Kidney epithelial cell (primary cell): ENCODE results near the gene STARD3. TPM values are rescaled to one million over a fixed set of nuclear protein-coding genes. Genes with fewer than 3 reads are reported as not detected.

Experiments
- DNase-seq: peaks from one replicate; pipeline ENCODE4 v3.0.0-alpha.2; 2010; ENCODE audit warnings: low read depth
- H3K27me3 ChIP-seq: 2 replicates; pipeline ENCODE4 v1.6.0; 2011; ENCODE audit warnings: low read length; ENCODE audit not compliant: control insufficient read depth, insufficient read depth
- H3K36me3 ChIP-seq: 2 replicates; pipeline ENCODE4 v1.5.1; 2011; ENCODE audit warnings: low read length; ENCODE audit not compliant: control insufficient read depth, insufficient read depth
- H3K4me3 ChIP-seq: 2 replicates; pipeline ENCODE4 v1.5.1; 2011; ENCODE audit warnings: low read depth, mild to moderate bottlenecking, control low read depth, low read length
- total RNA-seq: library from RNA; depleted of rRNA; stranded (reverse); fragments of >200 nt; gene quantifications from 2 replicates; pipeline ENCODE4 v1.2.3, GENCODE V29; 2015
- TF ChIP-seq, protein P1 (sequence below): IDR thresholded peaks from 2 replicates; pipeline ENCODE4 v1.5.1; 2011; ENCODE audit warnings: mild to moderate bottlenecking, moderate library complexity, low read length, control low read depth, inconsistent platforms; ENCODE audit not compliant: insufficient read depth, poor library complexity, severe bottlenecking

Gene STARD3
- total RNA-seq, 1 donor from 2014 or later: 52.6 TPM

DNA sequence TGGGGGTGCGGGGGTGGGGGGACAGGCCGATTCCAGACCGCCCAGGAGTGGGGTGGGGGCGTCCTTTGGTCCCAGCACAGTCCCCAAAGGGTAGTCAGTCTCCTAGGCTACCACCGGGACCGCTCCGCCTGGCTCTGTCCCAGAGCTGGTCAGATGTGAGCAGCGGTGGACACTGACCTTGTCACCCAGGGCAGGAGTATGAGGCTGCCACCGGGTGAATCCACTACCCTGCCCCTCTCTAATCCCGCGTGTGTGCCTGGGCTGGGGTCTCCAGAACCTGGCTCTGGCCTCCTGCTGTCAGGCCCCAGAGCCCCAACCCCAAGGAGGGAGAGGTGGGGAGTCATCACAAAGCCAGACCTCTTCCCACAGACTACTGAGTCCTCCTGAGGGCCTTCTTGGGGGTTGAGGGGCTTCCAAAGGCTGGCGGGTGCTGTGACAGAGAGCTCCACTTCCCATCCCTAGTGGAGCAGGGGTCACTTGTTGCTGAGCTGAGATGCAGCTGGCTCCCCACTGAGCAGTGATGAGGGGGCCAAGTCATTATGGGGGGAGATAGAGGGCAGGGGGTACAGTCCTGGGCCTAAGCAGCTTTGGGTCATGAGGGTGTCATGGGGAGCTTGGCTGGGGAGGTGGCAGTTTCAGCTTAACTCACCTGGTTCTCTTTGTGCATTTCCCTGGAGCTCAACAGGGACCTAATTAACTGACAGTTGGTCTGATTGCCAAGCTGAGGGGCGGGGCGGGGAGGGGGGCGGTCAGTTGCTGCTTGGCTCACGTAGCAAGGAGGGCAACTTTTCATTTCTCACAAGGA lies 9.0 kb upstream of the STARD3 start:
- Histone ChIP-seq H3K4me3 (no peak overlapping the region), H3K36me3 (no peaks in the 10 kb centered on the region), H3K27me3 (peaks cover 67% of the 10 kb centered on the region)
- no peak for DNase-seq
- TF ChIP-seq, protein P1, sequence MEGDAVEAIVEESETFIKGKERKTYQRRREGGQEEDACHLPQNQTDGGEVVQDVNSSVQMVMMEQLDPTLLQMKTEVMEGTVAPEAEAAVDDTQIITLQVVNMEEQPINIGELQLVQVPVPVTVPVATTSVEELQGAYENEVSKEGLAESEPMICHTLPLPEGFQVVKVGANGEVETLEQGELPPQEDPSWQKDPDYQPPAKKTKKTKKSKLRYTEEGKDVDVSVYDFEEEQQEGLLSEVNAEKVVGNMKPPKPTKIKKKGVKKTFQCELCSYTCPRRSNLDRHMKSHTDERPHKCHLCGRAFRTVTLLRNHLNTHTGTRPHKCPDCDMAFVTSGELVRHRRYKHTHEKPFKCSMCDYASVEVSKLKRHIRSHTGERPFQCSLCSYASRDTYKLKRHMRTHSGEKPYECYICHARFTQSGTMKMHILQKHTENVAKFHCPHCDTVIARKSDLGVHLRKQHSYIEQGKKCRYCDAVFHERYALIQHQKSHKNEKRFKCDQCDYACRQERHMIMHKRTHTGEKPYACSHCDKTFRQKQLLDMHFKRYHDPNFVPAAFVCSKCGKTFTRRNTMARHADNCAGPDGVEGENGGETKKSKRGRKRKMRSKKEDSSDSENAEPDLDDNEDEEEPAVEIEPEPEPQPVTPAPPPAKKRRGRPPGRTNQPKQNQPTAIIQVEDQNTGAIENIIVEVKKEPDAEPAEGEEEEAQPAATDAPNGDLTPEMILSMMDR: no peak

DNA sequence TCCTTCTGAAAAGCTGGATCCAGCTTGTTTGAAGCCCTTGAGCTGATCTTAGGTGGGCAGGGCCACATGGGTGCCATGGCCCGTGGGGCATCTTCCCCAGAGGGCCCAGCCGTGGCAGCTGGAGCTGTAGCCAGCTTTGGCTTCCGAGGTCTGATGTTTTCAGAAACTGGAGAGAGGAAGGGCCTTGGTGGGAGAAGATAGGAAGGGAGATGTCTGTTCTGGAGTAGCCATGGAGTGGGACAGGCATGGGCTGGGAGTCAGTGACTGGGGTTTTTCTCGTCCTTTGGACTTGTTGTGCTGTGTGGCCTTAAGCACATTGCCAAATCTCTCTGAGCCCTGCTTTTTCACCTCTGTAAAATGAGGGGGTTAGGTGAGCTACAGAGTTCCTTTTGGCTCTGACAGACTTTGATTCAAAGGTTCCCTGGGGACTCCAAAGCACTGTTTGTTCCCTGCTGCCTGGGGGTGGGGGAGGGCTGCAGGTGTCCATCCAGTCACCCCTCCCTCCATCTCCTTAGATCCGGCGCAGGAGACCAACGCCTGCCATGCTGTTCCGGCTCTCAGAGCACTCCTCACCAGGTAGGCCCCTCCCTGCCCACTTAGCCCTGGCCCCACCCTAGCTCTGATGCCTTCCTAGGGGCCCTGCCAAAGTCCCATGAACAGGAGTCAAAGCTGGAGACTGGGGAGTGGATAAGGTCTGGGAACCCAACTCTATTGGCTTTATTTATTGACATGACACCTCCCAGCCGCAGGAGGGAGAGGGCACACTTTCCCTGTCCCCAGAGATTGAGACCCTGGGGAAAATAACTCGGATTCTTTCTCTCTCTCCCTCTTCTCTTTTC lies 8.1 kb upstream of the STARD3 start:
- Histone ChIP-seq H3K36me3 (no peaks in the 10 kb centered on the region), H3K4me3 (no peak overlapping the region), H3K27me3 (peaks cover 65% of the 10 kb centered on the region)
- no peak for DNase-seq
- TF ChIP-seq, protein P1: no peak

DNA sequence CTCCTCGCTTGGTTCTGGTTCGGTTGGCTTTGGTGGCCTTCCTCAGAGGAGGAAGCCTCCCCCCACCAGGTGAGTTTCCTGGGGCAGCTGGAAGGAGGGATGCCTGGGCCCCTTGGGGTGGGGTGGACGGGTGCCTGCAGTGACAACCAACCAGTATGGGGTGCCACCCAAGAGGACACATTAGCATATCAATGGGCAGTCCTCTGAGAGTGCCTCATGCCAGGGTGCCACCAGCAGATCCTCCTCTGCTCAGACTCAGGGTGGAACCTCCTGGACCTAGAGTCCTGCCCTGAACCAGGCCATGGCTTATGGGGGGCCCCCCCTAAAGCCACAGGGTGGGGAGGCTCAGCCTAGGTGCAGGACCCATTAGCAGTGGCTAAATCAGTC lies 7.5 kb upstream of the STARD3 start:
- no peak for DNase-seq
- TF ChIP-seq, protein P1: no peak
- no peaks in the 10 kb centered on the region for H3K36me3 ChIP-seq
- no peak overlapping the region for H3K4me3 ChIP-seq
- peaks cover 62% of the 10 kb centered on the region for H3K27me3 ChIP-seq

DNA sequence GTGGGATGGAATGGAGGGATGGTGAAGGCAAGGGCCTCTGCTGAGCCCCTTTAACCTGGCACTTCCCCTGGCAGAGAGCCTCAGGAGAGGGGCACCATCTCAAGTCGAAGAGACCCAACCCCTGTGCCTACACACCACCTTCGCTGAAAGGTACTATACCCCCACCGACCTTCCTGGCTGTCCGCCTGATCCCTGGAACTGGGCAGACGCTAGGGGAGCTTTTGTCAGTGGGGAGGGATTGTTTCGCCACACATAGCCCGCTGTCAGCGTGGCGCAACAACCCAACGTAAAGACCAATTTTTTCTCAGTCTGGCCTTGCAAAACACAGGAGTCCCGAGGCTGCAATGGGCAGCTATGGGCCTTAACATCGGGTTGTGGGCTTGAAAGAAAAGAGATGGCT lies 7.0 kb upstream of the STARD3 start:
- DNase-seq: no peak
- TF ChIP-seq, protein P1: no peak
- Histone ChIP-seq H3K4me3 (no peak overlapping the region), H3K27me3 (peaks cover 58% of the 10 kb centered on the region), H3K36me3 (no peaks in the 10 kb centered on the region)

DNA sequence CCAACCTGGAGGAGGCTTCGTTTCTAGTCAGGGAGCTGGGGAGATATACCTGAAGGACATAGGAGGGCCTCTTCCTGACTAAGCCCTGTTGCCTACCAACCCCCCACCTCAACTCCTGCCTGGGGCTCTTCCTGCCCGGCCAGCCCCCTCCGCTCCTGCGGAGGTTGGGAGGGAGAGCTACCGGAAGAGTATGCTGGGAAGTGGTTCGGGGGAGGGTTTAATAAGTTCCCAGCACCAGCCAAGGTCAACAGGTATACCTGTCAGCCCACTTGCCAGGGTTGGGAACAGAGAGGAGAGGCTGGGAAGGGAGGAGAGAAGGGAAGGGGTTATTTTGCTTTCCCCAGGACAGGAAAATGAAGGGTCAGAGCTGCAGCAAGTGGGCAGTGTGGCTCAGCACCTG lies 5.5 kb upstream of the STARD3 start:
- Histone ChIP-seq H3K4me3 (no peak overlapping the region), H3K36me3 (no peaks in the 10 kb centered on the region), H3K27me3 (peaks cover 43% of the 10 kb centered on the region)
- no peak for DNase-seq
- TF ChIP-seq, protein P1: no peak
